Measurements from ENCODE around the gene SH2D3A.

- no peak for TF ChIP-seq CTCF (IDR thresholded peaks at IDR 0.05; ENCODE audit: low read length)
- TF ChIP-seq EZH2 (IDR thresholded peaks at IDR 0.05; ENCODE audit: borderline replicate concordance, low read length), result no peak
Measured at GRCh38 chr19:6752256-6753177, 14.7 kb downstream of the SH2D3A start.
